NCI-H2171 (cell line): ENCODE results near the gene B4GALT5.
"Not testable (repeated sequence)": the region's sequence is repeated elsewhere in the genome, so short reads cannot be mapped to it uniquely, and the experiment has no call there.

Experiments used
- DNase-seq: peaks from one replicate; lab custom pipeline; 2025; lab: John Stamatoyannopoulos, UW

Gene B4GALT5

DNA sequence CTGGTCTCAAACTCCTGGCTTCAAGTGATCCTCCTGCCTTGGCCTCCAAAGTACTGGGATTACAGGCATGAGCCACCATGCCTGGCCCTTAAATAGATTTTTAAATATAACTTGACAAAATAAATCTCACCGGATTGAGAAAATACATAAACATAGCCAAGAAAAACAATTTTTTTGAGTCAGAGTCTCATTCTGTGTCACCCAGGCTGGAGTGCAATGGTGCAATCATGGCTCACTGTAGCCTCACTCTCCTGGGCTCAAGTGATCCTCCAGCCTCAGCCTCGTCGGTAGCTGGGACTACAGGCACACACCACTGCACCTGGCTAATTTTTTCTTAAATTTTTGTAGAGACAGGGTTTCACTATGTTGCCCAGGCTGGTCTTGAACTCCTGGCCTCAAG is 85.4 kb downstream of the B4GALT5 start:
- DNase-seq: not testable (repeated sequence)

DNA sequence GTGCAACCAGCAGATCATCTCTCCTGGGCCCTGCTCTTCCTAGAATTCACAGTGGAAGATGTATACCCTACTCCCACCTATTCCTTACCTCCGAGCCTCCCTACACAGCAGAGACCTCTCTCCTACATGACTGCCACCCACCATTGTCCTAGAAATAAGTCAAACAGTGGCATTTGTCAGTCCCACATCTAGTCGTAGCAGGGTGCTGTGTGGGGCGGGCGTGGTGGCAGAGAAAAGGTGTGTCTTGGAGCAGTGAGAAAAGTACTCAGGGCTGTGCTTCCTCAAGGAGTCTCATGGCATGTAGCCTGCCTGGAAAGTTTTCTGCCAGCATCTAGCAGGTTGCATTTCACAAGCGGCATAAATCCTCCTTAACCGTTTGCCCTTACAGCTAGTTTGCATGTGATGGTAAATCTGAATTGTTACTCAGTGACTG is 86.3 kb downstream of the B4GALT5 start:
- DNase-seq: no peak

DNA sequence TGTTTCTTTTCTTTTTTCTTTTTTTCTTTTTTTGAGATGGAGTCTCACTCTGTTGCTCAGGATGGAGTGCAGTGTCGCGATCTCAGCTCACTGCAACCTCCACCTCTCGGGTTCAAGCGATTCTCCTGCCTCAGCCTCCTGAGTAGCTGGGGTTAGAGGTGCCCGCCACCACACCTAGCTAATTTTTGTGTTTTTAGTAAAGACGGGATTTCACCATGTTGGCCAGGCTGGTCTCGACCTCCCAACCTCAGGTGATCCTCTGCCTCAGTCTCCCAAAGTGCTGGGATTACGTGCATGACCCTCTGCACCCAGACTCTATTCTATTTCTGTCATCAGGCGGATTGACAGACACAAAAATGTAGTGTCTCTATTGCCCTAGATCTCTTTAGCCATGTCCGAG is 88.7 kb downstream of the B4GALT5 start:
- not testable (repeated sequence) for DNase-seq

DNA sequence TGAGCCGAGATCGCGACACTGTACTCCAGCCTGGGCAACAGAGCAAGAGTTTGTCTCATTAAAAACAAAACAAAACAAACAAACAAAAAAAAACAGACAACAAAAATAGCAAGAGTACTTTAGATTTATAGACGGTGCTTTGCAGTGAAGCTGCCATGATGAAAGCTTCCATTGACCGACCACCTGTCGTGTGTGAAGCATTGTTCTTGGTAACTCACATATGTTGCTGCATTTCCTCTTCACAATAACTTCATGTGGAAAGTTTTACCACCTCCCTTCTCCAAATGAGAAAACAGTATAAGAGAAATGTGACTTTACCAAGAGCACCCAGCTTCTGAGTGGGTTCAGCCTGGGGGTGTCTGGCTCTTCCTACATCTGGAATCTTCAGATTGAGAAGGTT is 89.4 kb downstream of the B4GALT5 start:
- DNase-seq: no peak

DNA sequence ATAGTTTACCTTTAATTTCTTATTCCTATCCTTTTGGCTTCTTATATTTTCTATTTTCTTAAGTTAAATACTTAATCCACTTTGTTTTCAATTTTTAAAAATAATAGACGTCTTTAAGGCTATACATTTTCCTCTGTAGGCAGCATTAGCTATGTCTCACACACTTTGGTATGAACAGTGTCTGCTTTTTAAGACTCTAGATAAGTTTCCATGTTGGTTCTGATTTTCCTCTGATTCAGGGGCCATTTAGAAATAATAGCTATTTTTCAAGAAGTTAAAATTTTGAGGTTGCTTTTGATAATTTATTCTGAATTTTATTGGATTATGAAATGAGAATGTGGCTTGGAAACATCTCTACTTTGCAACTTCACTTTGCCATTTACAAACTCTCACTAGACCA is 91.4 kb downstream of the B4GALT5 start:
- DNase-seq: no peak

DNA sequence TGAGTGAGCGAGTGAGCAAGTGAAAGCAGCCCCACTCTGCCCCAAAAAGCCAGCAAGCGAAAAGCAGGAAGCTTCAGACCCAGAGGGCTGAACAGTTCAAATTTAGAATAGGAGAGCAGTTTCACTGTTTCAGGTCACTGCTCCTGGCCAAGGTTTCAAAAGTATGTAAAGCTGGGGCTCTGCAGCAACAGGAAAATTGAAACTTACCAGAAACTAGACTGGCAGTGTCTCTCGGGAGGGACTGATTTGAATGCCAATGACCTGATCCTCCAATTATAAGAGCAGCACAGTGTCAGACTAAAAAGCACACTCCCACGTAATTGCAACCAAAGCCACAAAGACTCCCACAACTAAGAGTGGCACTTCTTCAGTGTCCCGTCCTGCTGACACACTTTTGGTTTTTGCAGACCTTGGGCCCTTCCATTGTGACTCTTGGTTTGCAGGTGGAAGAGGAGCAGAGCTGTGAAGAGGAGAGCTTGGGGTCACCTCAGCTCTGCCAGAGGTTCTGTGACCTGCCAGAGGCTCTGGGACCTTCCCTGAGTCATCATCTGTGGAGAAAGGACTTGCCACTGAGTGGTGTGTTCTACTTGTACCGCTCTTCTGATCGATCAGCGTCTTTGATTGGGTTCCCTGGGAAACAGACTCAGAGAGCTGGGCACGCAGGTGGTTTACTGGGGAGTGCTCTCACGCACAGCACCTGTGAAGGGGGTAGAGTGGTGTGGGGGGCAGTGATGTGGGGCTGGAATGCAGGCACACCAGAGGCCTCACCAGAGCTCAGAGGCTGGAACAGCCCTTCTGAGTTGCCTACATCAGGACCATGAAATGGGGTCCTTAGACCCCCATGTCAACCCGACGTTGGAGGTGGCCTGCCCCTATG is 93.1 kb downstream of the B4GALT5 start:
- no peak for DNase-seq

DNA sequence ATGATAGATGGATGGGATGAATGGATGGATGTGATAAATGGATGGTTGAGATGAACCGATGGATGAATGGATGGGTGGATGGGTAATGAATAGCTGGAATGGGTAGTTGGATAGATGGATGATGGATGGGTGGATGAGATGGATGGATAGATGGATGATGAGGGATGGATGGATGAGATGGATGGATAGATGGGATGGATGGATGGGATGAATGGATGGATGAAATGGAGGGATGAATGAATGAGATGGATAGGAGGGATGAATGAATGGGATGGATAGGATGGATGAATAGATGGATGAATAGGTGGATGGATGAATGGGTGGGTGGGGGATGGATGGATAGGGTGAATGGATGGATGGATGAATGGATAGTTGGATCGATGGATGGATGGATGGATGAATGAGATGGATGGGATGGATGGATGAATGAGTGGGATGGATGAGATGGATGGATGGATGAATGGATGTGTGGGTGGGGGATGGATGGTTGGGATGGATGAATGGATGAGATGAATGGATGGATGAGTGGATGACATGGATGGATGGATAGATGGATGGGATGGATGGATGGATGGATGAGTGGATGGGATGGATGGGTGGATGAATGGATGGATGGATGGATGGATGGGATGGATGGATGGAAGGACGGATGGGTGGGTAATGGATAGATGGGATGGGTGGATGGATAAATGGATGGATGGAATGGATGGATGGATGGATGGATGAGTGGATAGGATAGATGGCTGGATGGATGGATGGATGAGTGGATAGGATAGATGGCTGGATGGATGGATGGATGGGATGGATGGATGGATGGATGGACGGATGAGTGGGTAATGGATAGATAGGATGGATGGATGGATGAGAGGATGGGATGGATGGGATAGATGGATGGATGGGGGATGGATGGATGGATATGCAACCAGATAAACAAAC is 94.3 kb downstream of the B4GALT5 start:
- DNase-seq: no peak

DNA sequence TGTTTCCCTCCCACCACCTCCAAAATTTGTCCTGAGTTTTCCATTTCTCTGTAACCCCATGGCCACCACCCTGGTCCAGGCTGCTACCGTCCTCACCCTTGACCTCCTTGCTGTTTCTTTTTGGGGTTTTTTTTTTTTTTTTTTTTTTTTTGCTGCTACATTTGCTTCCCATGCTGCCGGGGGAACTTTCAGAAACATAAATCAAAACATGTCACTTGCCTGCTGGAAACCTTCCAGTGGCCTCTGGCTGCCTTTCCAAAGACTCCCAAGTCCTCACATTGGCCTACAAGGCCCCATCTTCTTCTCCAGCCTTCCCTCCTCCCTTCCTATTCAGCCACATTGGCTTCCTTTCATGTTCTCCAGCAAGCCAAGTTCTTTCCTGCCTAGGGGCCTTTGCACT is 95.4 kb downstream of the B4GALT5 start:
- DNase-seq: no peak

DNA sequence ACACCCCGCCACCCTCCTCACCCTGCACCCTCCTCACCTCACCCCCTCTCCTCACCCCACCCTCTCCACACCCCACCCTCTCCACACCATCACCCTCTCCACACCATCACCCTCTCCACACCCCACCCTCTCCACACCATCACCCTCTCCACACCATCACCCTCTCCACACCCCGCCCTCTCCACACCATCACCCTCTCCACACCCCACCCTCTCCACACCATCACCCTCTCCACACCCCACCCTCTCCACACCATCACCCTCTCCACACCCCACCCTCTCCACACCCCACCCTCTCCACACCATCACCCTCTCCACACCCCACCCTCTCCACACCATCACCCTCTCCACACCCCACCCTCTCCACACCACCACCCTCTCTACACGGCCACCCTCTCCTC is 96.3 kb downstream of the B4GALT5 start:
- not testable (repeated sequence) for DNase-seq

DNA sequence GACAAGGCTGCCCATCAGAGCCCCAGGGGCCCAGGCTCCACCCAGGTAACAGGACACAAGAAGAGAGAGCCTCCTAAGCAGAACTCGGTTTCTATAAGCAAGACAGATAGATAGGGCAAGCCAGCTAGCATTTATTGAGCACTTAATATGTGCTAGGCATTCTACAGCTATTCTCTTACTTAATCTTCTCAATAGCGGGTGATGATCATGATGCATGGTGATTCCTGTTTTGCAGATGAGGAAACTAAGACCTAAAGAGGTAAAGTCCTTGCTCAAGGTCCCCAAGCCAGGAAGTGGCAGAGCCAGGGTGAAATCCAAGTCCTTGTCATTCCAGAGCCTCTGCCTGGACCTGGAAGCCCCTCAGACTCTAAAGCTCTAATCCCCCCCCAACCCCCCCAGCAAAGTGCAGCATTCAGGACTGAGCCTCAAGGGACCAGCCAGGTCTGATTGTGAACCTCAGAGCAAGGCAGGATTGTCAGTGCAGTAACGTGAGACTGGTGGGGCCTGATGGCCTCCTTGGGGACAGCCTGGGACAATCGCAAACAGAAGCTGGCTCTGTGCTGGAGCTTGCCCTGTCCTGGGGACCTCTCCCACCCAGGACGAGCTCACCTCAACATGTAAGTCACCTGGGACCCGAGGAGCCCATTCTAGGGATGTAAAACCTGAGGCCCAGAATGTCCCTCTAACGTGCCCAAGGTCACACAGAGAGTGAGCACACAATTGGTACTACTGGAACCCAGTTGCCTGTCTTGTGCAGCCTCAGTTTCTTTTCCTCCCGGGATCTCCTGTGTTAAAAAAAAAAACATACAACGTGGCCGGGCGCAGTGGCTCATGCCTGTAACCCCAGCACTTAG is 97.3 kb downstream of the B4GALT5 start:
- no peak for DNase-seq

DNA sequence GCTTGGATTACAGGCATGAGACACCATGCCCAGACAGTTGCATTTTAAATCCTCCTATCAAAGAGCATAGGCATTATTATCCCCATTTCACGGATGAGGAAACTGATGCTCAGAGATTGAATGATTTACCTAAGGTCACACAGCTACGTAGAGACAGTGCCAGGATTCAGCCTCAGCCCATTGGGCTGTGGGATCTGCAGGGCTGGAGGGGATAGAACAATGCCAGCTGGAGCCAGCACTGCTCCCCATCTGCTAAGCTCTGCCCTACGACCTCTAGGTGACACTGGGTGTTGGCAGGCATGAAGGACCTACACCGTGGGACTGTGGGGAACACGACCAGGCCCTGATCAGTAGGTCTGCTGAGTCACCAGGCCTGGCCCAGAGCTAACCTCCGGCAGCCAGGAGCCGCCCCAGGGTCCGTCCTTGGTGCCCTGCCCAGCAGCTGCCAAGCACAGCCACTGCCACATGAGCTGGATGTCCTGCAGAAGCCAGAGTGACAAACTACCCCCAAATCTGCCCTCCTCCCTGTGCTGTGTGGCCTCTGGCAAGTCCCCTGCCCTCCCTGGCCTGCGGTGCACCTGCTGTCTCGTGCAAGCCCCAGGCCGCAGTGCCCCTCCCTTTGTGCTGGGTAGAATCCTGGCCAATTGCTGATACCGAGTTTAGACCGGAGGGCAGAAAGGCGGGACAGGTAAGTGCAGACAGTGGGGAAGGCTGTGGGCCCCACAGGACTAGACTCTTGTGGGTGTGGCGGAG is 98.1 kb downstream of the B4GALT5 start:
- no peak for DNase-seq

DNA sequence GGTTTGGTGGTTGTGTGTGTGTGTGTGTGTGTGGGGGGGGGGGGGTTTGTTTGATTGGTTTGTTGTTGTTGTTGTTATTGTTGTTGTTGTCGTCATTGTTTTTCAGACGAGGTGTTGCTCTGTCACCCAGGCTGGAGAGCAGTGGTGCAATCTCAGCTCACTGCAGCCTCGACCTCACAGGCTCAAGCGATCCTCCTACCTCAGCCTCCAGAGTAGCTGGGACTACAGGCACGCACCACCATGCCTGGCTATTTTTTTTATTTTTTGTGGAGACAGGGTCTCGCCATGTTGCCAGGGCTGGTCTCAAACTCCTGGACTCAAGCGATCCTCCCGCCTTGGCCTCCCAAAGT is 98.7 kb downstream of the B4GALT5 start:
- DNase-seq: not testable (repeated sequence)

DNA sequence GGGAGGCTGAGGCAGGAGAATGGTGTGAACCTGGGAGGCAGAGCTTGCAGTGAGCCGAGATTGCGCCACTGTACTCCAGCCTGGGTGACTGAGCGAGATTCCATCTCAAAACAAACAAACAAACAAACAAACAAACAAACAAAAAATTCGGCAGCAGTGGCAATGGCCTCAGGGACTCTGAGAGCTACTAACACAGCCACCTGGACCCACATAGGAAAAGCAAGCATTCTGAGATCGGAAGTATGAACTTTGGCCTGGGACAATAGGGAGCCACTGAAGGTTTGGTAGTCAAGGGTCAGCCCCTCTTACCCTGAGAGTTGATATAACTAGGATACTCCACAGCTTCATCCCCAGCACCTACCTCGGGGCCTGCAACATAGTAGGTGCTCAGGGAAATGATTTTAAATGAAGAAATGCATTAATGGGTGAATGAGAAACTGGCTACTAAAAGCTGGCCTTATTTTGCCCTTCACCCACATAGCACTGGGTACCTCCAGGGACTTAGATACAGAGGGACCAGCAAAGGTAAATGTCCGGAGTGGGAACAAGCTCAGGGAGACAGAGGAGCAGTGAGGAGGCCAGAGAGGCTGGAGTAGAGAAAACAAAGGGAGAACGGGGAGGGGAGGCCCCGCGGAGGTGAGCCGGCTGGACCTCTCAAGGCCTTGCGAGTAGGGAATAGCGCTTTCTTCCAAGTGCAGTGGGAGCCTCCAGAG is 99.2 kb downstream of the B4GALT5 start:
- DNase-seq: no peak

DNA sequence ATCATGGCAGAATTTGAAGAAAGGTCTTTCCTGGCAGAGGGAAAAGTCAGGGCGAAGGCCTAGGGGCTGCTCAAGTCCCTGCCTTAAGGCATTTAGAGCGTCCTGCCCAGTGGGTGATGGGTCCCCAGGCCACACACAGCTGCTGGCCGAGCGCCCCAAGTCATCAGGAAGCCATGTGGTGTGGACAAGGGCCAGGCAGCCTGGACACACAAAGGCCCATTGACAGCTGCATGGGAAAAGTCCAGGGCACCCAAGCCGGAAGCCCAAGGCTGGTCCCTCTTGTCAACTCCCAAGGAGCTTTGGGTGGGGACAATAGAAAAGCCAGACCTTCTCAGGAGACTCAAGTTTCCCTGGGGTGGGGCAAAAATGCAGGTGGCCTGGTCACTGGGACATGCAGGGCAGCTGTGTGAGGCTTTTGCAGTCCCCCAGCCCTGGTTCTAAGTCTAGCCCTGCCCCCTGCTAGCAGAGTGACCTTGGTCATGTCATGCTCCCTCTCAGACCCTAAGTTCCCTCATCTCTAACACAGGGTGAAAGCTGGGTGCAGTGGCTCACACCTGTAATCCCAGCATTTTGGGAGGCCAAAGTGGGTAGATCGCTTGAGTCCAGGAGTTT is 101.4 kb downstream of the B4GALT5 start:
- DNase-seq: no peak

DNA sequence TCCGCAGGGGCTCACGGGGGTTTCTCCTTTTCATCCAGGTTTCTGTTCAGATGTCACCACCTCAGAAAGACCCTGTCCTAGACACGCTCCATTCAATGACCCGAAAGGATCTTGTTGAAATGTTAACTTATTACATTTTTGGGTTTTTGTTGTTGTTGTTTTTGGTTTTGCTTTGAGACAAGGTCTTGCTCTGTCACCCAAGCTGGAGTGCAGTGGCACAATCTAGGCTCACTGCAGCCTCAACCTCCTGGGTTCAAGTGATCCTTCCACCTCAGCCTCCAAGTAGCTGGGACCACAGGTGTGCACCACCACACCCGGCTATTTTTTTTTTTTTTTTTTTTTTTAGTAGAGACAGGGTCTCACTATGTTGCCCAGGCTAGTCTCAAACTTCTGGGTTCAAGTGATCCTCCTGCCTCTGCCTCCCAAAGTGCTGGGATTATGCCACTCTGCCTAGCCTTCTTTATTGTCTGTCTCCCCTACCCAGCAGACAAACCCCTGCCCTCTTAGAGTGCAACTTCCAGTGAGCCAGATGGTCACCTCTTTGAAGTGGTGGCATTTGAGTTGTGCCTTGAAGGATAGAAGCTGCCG is 102.0 kb downstream of the B4GALT5 start:
- DNase-seq: not testable (repeated sequence)

DNA sequence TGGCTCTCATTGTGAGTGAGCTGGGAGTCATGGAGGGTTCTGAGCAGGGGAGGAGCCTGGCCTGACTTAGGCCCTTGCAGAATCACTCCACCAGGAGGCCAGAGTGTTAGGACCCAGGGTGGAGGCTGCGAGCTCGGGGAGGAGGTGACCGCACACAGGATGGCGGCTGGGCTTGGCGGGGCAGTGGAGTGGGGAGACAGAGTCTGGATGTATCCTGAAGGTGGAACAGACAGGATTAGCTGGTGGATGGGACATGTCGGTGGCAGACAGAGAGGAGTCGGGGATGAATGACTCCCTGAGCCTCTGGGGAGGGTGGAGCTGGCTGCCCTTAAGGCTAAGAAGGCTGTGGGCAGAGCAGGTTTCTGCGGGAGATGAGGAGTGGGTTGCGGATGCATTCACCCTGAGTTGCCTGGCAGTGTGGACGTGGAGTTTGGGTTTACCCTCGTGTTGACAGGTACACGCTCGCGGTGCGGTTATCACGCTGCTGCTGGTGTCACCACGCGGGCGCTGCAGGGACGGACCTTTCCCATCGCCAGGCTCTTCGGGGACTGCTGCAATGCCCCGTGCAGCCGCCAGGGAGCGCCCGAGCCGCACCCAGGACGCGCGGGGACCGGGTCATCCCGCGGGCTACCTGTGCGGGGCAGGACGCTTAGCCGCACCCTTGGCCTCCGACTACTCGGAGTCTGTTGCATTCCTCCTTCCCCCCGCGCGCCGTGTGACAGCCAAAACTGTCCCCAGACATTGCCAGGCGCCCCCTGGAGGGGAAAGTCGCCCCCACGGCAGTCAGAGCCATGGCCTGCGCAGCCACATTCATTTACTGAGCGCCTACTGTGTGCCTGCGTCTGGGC is 102.8 kb downstream of the B4GALT5 start:
- peak; percentile 54 for DNase-seq

DNA sequence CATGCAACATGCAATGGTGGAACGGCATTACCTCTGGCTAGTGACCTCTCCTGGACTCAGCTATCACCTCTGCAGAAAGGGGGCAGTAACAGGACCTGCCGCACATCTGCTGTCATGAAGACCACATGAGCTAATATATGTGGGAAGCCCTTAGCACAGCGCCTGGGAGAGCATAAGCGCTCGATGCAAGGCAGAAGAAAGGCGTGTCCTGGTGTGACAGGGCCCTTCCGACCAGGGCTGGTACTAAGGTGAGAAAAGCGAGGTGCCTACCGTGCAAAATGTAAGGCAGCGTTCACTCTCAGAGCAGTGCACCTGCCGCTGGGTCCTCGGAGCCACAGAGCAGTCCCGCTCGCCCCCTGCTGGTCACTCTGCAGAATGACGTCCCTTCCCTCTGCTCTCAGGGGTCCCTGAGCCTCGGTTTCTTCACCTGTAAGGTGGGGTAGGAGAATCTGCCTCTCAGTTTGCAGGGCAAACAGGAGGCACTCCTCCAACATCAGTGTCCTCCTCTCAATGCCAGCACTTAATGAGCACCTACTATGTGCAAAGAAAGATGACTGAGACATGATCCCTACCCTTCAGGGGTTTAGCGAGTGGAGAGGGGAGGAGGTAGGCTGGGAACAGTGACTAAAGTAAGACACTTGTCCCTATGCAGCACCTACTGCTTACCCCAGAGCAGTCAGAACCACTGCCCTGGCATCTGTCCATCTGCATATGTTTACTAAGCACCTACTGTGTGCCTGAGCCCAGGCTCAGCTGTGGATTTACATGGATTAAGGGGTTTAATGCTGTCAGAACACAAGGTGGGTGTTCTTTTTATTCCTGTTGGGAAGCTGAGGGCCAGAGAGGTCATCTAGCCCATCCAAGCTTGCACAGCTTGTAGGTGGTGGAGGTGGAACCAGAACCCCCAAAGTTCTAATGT is 104.7 kb downstream of the B4GALT5 start:
- DNase-seq: peak; percentile 71

DNA sequence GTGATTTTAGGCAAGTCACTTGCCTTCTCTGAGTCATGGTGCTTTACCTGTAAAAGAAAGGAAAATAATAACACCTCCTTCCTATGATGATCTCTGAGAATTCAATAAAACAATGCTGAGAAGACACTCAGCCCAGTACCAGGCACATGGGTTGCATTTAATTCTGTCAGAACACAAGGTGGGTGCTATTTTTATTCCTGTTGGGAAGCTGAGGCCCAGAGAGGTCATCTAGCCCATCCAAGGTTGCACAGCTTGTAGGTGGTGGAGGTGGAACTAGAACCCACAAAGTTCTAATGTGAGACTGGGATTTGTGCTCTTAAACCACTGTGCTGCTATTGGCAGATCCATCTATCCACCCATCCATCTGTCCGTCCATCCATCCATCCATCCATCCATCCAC is 106.1 kb downstream of the B4GALT5 start:
- DNase-seq: no peak
